GM18870 (cell line): Measurements from ENCODE around the gene PAFAH1B2.
"Not testable (repeated sequence)": the region's sequence is repeated elsewhere in the genome, so short reads cannot be mapped to it uniquely, and the experiment has no call there.

Experiments used
- ATAC-seq: cut with Tn5 transposase; IDR thresholded peaks from one replicate; pipeline ENCODE4 v1.9.1; 2021; ENCODE audit warnings: moderate library complexity; ENCODE audit not compliant: unreplicated experiment

The PAFAH1B2 gene

GRCh38 chr11:117171404-117172061 lies 27.4 kb downstream of the PAFAH1B2 start:
- ATAC-seq: no peak

GRCh38 chr11:117172724-117173421 lies 28.8 kb downstream of the PAFAH1B2 start:
- no peak for ATAC-seq

GRCh38 chr11:117175104-117175503 lies 31.0 kb downstream of the PAFAH1B2 start:
- ATAC-seq: no peak

- no peak for ATAC-seq
Observed at GRCh38 chr11:117175781-117176180, 31.7 kb downstream of the PAFAH1B2 start.

GRCh38 chr11:117176186-117176585 lies 32.1 kb downstream of the PAFAH1B2 start:
- ATAC-seq: no peak

- ATAC-seq: no peak
Observed at GRCh38 chr11:117177534-117178209, 33.6 kb downstream of the PAFAH1B2 start.

GRCh38 chr11:117178210-117179034 lies 34.3 kb downstream of the PAFAH1B2 start, which contains the start of gene SIDT2:
SIDT2 (plus strand) TSS chr11:117178743; CDS start chr11:117179264, 521 bp downstream.
- peak; percentile 87 for ATAC-seq

- no peak for ATAC-seq
Observed at GRCh38 chr11:117179048-117179999, 35.2 kb downstream of the PAFAH1B2 start.

- ATAC-seq: no peak
Observed at GRCh38 chr11:117180020-117180419, 35.9 kb downstream of the PAFAH1B2 start.

GRCh38 chr11:117180661-117181585 lies 36.8 kb downstream of the PAFAH1B2 start:
- ATAC-seq: no peak

GRCh38 chr11:117181586-117182550 lies 37.8 kb downstream of the PAFAH1B2 start:
- ATAC-seq: no peak

- ATAC-seq: no peak
Observed at GRCh38 chr11:117182551-117182935, 38.5 kb downstream of the PAFAH1B2 start.

- ATAC-seq: not testable (repeated sequence)
Observed at GRCh38 chr11:117183178-117183577, 39.1 kb downstream of the PAFAH1B2 start.

GRCh38 chr11:117183724-117184349 lies 39.8 kb downstream of the PAFAH1B2 start:
- ATAC-seq: no peak

GRCh38 chr11:117185736-117186430 lies 41.8 kb downstream of the PAFAH1B2 start:
- no peak for ATAC-seq

GRCh38 chr11:117186431-117186761 lies 42.3 kb downstream of the PAFAH1B2 start:
- no peak for ATAC-seq

- ATAC-seq: no peak
Observed at GRCh38 chr11:117187007-117187406, 42.9 kb downstream of the PAFAH1B2 start.
